Activated CD8-positive, alpha-beta T cell treated with anti-CD3 and anti-CD28 coated beads for 36 hours (primary cell): Measurements from ENCODE around the gene CEP104. TPM values are rescaled to one million over a fixed set of nuclear protein-coding genes. Genes with fewer than 3 reads are reported as not detected.

Experiments used
- ATAC-seq: fragments of 200-7000 bp; cut with Tn5 transposase; one replicate; pipeline ENCODE4 v1.10.0; 2021; ENCODE audit warnings: mild to moderate bottlenecking, moderate library complexity
- CTCF ChIA-PET: fragments of 350-600 bp; sonication (Branson Sonifier 250); formaldehyde crosslinking; loops from one replicate; lab custom pipeline; 2021; ENCODE audit warnings: antibody characterized with exemption; lab: Charles Lee
- POLR2A ChIA-PET: fragments of 350-600 bp; sonication (Branson Sonifier 250); formaldehyde crosslinking; loops from one replicate; lab custom pipeline; 2021; ENCODE audit warnings: antibody characterized with exemption; lab: Charles Lee
- DNase-seq: peaks from one replicate; pipeline ENCODE4 v3.0.0-alpha.2; 2020
- H3K27ac Mint-ChIP-seq: one replicate; pipeline ENCODE4 v1.8.0; 2021; ENCODE audit warnings: mild to moderate bottlenecking, mixed read lengths
- H3K27me3 Mint-ChIP-seq: one replicate; pipeline ENCODE4 v1.8.0; 2021; ENCODE audit warnings: mixed read lengths
- H3K36me3 Mint-ChIP-seq: one replicate; pipeline ENCODE4 v1.8.0; 2021; ENCODE audit warnings: low read depth, mixed read lengths
- H3K4me1 Mint-ChIP-seq: one replicate; pipeline ENCODE4 v1.8.0; 2021; ENCODE audit warnings: low read depth, mixed read lengths
- H3K4me3 Mint-ChIP-seq: one replicate; pipeline ENCODE4 v1.8.0; 2021; ENCODE audit warnings: mild to moderate bottlenecking, moderate library complexity, mixed read lengths
- H3K9me3 Mint-ChIP-seq: one replicate; pipeline ENCODE4 v1.8.0; 2021; ENCODE audit warnings: mixed read lengths
- CTCF ChIP-seq: fragments of 200-600 bp; IDR thresholded peaks from one replicate; pipeline ENCODE4 v1.8.0; 2022; ENCODE audit warnings: antibody characterized with exemption, mild to moderate bottlenecking
- intact Hi-C: fragments of 100-400 bp; cut with micrococcal nuclease; formaldehyde crosslinking; loops from one replicate; pipeline ENCODE4 v1.10.0; 2022
- total RNA-seq, 2 experiments: library from RNA; stranded (reverse); gene quantifications; one replicate each; pipeline ENCODE4 v1.2.3, GENCODE V29; 2021

The CEP104 gene
- total RNA-seq, 2 experiments from 2014 or later = 29.3 to 29.8 TPM

GRCh38 chr1:3790500-3790923 lies 66.5 kb downstream of the CEP104 start:
- H3K4me1 Mint-ChIP-seq = peaks cover 40% of the 10 kb centered on the region
- H3K36me3 Mint-ChIP-seq = peaks cover 15% of the 10 kb centered on the region
- intact Hi-C loops = no loop called here
- ChIA-PET CTCF (no interaction called here), POLR2A (no interaction called here)
- ATAC-seq = no peak
- no peak overlapping the region for H3K27ac Mint-ChIP-seq
- H3K9me3 Mint-ChIP-seq = no peaks in the 10 kb centered on the region
- TF ChIP-seq CTCF = no peak
- H3K27me3 Mint-ChIP-seq = no peaks in the 10 kb centered on the region
- H3K4me3 Mint-ChIP-seq = no peak overlapping the region
- DNase-seq = no peak

GRCh38 chr1:3789421-3790300 lies 67.3 kb downstream of the CEP104 start:
- Mint-ChIP-seq H3K36me3 (peaks cover 19% of the 10 kb centered on the region), H3K9me3 (no peaks in the 10 kb centered on the region), H3K4me1 (peaks cover 33% of the 10 kb centered on the region), H3K4me3 (no peak overlapping the region), H3K27ac (no peak overlapping the region), H3K27me3 (no peaks in the 10 kb centered on the region)
- ChIA-PET CTCF (no interaction called here), POLR2A (no interaction called here)
- no peak for TF ChIP-seq CTCF
- ATAC-seq (no peak), DNase-seq (no peak)
- intact Hi-C loops = no loop called here

- no peak overlapping the region for H3K4me3 Mint-ChIP-seq
- H3K36me3 Mint-ChIP-seq = peaks cover 25% of the 10 kb centered on the region
- DNase-seq (no peak), ATAC-seq (no peak)
- POLR2A ChIA-PET = no interaction called here
- no peaks in the 10 kb centered on the region for H3K9me3 Mint-ChIP-seq
- intact Hi-C loops = no loop called here
- no peaks in the 10 kb centered on the region for H3K27me3 Mint-ChIP-seq
- no peak overlapping the region for H3K27ac Mint-ChIP-seq
- CTCF ChIA-PET = no interaction called here
- peaks cover 29% of the 10 kb centered on the region for H3K4me1 Mint-ChIP-seq
- no peak for TF ChIP-seq CTCF
These were observed 68.1 kb downstream of the CEP104 start for GRCh38 chr1:3788756-3789420.

DNA sequence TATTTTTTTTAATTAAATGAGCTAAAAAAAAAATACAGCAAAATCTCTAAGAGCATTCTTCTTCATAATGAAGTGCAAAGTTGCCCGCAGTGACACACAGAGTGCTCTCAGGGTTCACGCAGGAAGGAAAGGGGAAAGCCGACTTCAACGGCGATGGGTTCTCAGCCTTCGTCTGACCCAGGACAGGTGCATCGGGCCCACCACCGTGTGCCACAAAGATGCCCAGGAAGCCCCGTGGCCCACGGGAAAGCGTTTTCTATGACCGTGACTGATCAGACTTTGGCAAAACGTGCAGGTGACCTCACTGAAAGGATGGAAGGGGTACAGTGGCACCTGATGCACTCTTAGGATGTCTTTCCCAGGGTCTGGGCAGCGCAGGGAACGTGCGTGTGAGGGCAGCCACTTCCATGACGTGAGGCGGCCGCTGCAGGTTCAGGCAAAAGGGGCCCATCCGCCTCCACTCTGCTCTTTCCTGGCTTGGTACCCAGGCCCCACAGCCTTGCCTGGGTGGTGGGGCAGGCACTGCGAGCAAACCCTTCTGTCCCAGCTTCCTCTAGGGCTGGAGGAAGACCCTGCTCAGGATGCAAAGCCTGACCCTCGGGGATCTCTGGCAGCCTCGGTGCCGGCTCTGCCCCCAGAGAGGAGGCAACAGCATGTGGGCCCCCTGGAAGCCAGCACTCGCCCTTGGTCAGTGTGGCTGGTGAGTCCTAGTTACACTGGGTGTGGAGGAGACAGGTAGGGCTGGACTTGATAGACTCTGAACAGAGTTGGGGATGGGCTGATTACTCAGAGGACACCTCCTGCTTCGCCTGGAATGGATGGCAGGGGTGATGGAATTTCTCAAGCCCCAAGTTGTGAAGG lies 69.0 kb downstream of the CEP104 start:
- ATAC-seq (peak; percentile 5), DNase-seq (no peak)
- H3K36me3 Mint-ChIP-seq = peaks cover 22% of the 10 kb centered on the region
- POLR2A ChIA-PET = interaction anchor here (1.1 to 2.8 kb wide), 2 partner anchors 9 to 10 kb away, joined by 3 to 19 read pairs; partner anchors contain the start of gene LRRC47
- no peaks in the 10 kb centered on the region for H3K27me3 Mint-ChIP-seq
- CTCF ChIA-PET = interaction anchor here (0.9 to 1.2 kb wide), 2 partner anchors 14 to 63 kb away, joined by 3 to 4 read pairs; no protein-coding TSS in a partner anchor
- H3K27ac Mint-ChIP-seq = peak overlapping the region; percentile 68
- intact Hi-C loops = no loop called here
- H3K9me3 Mint-ChIP-seq = no peaks in the 10 kb centered on the region
- TF ChIP-seq CTCF = no peak
- no peak overlapping the region for H3K4me3 Mint-ChIP-seq
- peaks cover 21% of the 10 kb centered on the region for H3K4me1 Mint-ChIP-seq
